GM23338 (cell line): ENCODE measurements around the gene GGCX.

Experiments
- CREB1 ChIP-seq: fragments of 250-450 bp; sonication (Bioruptor Pico); IDR thresholded peaks from 2 replicates; pipeline ENCODE4 v1.5.0; 2020; ENCODE audit warnings: low read depth, mild to moderate bottlenecking, moderate library complexity
- EZH2 ChIP-seq: fragments of 200-600 bp; sonication (generic); IDR thresholded peaks from one replicate; pipeline ENCODE4 v1.8.0; 2017; ENCODE audit warnings: antibody characterized with exemption, mild to moderate bottlenecking, low read depth; ENCODE audit not compliant: unreplicated experiment
- EZH2phosphoT487 ChIP-seq: fragments of 200-600 bp; sonication (generic); IDR thresholded peaks from one replicate; pipeline ENCODE4 v1.8.1; 2018; ENCODE audit warnings: antibody characterized with exemption; ENCODE audit not compliant: unreplicated experiment
- JUNB ChIP-seq: IDR thresholded peaks from one replicate; pipeline ENCODE4 v1.6.1; 2016; ENCODE audit warnings: antibody characterized with exemption; ENCODE audit not compliant: unreplicated experiment
- NANOG ChIP-seq: IDR thresholded peaks from 2 replicates; pipeline ENCODE4 v1.6.1; 2016; ENCODE audit warnings: antibody characterized with exemption, borderline replicate concordance
- POLR2AphosphoS5 ChIP-seq: IDR thresholded peaks from 2 replicates; pipeline ENCODE4 v1.6.1; 2016; ENCODE audit warnings: antibody characterized with exemption, low read depth
- STAT1 ChIP-seq: IDR thresholded peaks from one replicate; pipeline ENCODE4 v1.6.1; 2016; ENCODE audit warnings: antibody characterized with exemption; ENCODE audit not compliant: unreplicated experiment
- TF ChIP-seq, protein P1 (sequence below), 2 experiments: fragments of 200-600 bp in 1 of 2; sonication (generic) in 1 of 2; conservative IDR thresholded peaks; 2 replicates each; pipeline versions ENCODE4 v1.5.1 to v1.6.1; 2016 to 2017; ENCODE audit warnings: antibody characterized with exemption in 2 of 2, low read depth in 2 of 2, mild to moderate bottlenecking in 2 of 2, moderate library complexity in 1 of 2
- TF ChIP-seq, protein P2 (sequence below): IDR thresholded peaks from one replicate; pipeline ENCODE4 v1.6.1; 2018; ENCODE audit warnings: antibody characterized with exemption; ENCODE audit not compliant: unreplicated experiment

DNA sequence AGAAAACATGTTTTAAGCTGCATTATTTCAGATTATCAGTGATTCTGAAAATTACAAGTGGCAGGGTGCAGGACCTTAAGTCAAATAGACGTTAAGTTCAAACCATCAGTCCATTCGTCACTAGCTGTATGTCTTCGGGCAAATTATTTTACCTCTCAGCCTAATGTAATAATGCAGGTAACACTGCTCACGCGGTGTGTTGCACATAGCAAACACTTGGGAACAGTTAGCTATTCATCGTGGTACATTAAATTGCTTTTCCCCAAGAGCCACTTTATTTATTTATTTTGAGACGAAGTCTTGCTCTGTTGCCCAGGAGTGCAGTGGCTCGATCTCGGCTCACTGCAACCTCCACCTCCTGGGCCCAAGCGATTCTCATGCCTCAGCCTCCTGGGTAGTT is 12.2 kb downstream of the GGCX start:
- TF ChIP-seq, protein P1, sequence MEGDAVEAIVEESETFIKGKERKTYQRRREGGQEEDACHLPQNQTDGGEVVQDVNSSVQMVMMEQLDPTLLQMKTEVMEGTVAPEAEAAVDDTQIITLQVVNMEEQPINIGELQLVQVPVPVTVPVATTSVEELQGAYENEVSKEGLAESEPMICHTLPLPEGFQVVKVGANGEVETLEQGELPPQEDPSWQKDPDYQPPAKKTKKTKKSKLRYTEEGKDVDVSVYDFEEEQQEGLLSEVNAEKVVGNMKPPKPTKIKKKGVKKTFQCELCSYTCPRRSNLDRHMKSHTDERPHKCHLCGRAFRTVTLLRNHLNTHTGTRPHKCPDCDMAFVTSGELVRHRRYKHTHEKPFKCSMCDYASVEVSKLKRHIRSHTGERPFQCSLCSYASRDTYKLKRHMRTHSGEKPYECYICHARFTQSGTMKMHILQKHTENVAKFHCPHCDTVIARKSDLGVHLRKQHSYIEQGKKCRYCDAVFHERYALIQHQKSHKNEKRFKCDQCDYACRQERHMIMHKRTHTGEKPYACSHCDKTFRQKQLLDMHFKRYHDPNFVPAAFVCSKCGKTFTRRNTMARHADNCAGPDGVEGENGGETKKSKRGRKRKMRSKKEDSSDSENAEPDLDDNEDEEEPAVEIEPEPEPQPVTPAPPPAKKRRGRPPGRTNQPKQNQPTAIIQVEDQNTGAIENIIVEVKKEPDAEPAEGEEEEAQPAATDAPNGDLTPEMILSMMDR (conservative IDR thresholded peaks at IDR 0.05; ENCODE audit: low read depth in 2 of 2) = no peak
- TF ChIP-seq NANOG = no peak
- TF ChIP-seq CREB1 (CRISPR knock-in tag) = no peak
- no peak for TF ChIP-seq POLR2AphosphoS5
- no peak for TF ChIP-seq STAT1
- no peak for TF ChIP-seq EZH2phosphoT487
- TF ChIP-seq, protein P2, sequence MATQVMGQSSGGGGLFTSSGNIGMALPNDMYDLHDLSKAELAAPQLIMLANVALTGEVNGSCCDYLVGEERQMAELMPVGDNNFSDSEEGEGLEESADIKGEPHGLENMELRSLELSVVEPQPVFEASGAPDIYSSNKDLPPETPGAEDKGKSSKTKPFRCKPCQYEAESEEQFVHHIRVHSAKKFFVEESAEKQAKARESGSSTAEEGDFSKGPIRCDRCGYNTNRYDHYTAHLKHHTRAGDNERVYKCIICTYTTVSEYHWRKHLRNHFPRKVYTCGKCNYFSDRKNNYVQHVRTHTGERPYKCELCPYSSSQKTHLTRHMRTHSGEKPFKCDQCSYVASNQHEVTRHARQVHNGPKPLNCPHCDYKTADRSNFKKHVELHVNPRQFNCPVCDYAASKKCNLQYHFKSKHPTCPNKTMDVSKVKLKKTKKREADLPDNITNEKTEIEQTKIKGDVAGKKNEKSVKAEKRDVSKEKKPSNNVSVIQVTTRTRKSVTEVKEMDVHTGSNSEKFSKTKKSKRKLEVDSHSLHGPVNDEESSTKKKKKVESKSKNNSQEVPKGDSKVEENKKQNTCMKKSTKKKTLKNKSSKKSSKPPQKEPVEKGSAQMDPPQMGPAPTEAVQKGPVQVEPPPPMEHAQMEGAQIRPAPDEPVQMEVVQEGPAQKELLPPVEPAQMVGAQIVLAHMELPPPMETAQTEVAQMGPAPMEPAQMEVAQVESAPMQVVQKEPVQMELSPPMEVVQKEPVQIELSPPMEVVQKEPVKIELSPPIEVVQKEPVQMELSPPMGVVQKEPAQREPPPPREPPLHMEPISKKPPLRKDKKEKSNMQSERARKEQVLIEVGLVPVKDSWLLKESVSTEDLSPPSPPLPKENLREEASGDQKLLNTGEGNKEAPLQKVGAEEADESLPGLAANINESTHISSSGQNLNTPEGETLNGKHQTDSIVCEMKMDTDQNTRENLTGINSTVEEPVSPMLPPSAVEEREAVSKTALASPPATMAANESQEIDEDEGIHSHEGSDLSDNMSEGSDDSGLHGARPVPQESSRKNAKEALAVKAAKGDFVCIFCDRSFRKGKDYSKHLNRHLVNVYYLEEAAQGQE = no peak
- TF ChIP-seq EZH2 = no peak
- TF ChIP-seq JUNB = no peak
